GM04503 (cell line): ENCODE measurements around the gene SLC38A9.

Source experiments
- DNase-seq: peaks from one replicate; pipeline ENCODE4 v3.0.0-alpha.2; 2012; ENCODE audit warnings: low read depth

SLC38A9 gene

DNA sequence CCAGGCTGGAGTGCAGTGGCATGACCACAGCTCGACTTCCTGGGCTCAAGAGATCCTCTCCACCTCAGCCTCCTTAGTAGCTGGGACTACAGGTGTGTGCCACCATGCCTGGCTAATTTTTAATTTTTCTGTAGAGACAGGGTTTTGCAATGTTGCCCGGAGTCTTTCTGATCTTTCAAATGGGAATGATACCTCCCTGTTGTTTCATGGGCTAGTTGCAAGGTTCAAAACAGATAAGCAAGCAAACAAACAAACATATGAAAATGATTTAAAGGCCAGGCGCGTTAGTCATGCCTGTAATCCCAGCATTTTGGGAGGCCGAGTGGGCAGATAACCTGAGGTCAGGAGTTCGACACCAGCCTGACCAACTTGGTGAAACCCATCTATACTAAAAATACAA is 132.1 kb downstream of the SLC38A9 start:
- no peak for DNase-seq

DNA sequence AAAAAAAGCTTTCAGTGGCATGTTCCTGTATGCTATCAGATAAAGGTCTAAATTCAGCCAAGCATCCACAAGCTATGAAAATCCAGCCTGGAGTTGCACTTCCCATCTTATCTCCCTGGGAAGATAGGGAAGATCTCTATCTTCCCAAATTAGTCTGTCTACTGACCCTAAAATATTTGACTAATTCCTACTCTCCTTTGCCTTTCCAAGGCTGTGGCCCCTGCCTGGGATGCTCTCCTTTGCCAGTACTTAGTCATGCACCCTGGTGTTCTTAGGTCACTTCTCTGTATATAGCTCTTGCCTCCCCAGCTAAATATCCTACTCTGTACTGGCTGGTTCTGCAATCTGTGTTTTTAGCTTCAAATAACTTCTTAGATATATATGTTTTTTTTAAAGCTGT is 133.4 kb downstream of the SLC38A9 start:
- DNase-seq = no peak

DNA sequence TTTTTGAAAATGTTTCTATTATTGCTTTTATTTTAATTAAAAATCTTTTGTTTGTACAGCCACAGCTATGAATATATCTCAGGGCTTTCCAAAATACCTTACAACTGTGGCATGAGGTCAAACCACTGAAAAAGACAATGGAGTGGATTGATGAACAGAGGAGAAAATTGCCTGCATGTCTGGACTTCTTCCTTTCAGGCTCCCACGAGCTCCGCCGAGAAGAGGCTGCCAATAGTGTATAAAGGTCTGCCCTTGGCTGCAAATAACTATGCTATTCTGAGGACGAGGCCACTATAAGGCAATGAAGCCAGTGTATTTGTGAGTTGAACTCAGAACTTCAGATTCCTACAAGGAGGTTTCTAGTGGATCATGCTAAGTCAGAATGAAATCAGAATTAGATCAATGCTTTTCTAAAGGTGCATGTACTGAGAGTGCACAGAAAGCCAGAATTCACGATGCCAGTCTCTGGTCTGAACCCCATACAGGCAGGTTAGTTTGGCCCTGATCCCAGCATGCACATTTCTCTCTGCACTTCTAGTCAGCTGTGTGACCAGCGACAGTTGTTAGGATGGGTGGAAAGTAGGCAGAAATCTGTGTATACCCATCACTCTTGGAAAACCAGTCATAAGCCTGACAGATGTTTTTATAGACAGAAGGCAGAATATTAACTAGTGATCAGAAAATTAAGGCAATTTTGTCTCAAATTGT is 134.6 kb downstream of the SLC38A9 start:
- DNase-seq = no peak

DNA sequence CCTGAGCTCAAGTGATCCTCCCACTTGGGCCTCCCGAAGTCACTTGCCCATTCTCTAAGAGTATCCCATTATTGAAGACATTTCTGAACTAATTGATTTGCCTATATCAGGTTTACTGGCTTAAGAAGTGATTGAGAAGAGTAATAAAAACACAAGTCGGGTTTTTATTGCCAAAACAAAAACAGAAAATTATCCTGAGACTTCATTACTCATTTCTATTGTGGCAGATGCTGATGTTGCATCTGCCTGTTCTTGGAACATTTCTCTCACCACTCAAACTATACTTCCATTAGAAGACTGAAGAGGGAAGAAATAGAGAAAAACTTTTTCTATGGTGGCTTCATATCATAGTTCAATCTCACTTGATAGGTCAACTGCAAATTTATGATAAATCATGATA is 135.5 kb downstream of the SLC38A9 start:
- DNase-seq = no peak
